ENCODE results near the gene BPNT1. TPM values are rescaled to one million over a fixed set of nuclear protein-coding genes. Genes with fewer than 3 reads are reported as not detected.

BPNT1 gene
- total RNA-seq, 1 experiment from 2014 or later, result 13.6 TPM

GRCh38 chr1:220043646-220044045 is 45.9 kb downstream of the BPNT1 start:
- Histone ChIP-seq H4K8ac (replicated peaks; ENCODE audit: insufficient read length, low read depth, low read length) (no peak overlapping the region), H3K4me1 (ENCODE audit: insufficient read depth, low read length) (no peaks in the 10 kb centered on the region), H2BK15ac (ENCODE audit: low read depth, low read length) (no peak overlapping the region), H3K56ac (ENCODE audit: insufficient read length, low read depth, low read length) (no peak overlapping the region), H2BK5ac (ENCODE audit: insufficient read length, low read length) (no peak overlapping the region), H3K79me1 (ENCODE audit: insufficient read depth, low read depth, low read length, poor library complexity, severe bottlenecking) (peaks cover 3% of the 10 kb centered on the region), H4K5ac (ENCODE audit: insufficient read length, low read depth, low read length) (no peak overlapping the region), H3K18ac (ENCODE audit: insufficient read length, low read depth, low read length) (no peak overlapping the region), H3K9ac (ENCODE audit: extremely low read depth, insufficient read length, low read length) (no peak overlapping the region), H4K20me1 (ENCODE audit: control insufficient read depth, insufficient read depth, insufficient read length) (no peaks in the 10 kb centered on the region), H3K23ac (ENCODE audit: insufficient read length, low read depth, low read length) (no peak overlapping the region), H3K4me2 (ENCODE audit: insufficient read depth, insufficient read length, low read length) (no peak overlapping the region), H3K23me2 (ENCODE audit: insufficient read length, low read depth, low read length, poor library complexity, severe bottlenecking) (no peaks in the 10 kb centered on the region), H3K27me3 (ENCODE audit: insufficient read depth, low read length) (no peaks in the 10 kb centered on the region), H3K4ac (ENCODE audit: low read depth, low read length) (no peak overlapping the region), H3K27ac (ENCODE audit: insufficient read length, low read depth, low read length) (no peak overlapping the region), H2BK120ac (ENCODE audit: low read depth, low read length, poor library complexity, severe bottlenecking) (no peak overlapping the region), H2BK20ac (ENCODE audit: low read depth, low read length, poor library complexity, severe bottlenecking) (no peak overlapping the region), H3K14ac (ENCODE audit: insufficient read depth, low read length) (no peak overlapping the region), H3K79me2 (ENCODE audit: insufficient read depth, low read length) (peaks cover 14% of the 10 kb centered on the region; the same call in 1 of the 2 replicates), H3K9me3 (ENCODE audit: control insufficient read depth, low read depth, low read length) (no peaks in the 10 kb centered on the region), H2BK12ac (ENCODE audit: insufficient read length, low read depth, low read length) (no peak overlapping the region), H4K91ac (ENCODE audit: insufficient read length, low read depth, low read length) (no peak overlapping the region), H2AK5ac (ENCODE audit: insufficient read length, low read length) (no peak overlapping the region), H2AFZ (ENCODE audit: low read length) (no peak overlapping the region), H3T11ph (ENCODE audit: low read length) (no peak overlapping the region)
- H3K4me1 Mint-ChIP-seq, result peaks cover 6 to 11% of the 10 kb centered on the region in 2 experiments; a peak in 3 of 4 replicates
- no peaks in the 10 kb centered on the region for H3K9me3 Mint-ChIP-seq
- peak overlapping the region in 1 of 2 experiments; percentile 31; a peak in 2 of 5 replicates for H3K4me3 Mint-ChIP-seq
- no peak for DNase-seq
- no peaks in the 10 kb centered on the region for H3K27me3 Mint-ChIP-seq (ENCODE audit: low read depth)
- H3K36me3 Mint-ChIP-seq (ENCODE audit: insufficient read depth in 1 of 3, low read depth in 3 of 3), result peaks cover 6 to 26% (median 14%) of the 10 kb centered on the region in 3 experiments; a peak in 6 of 7 replicates
- TF ChIP-seq, protein P1, sequence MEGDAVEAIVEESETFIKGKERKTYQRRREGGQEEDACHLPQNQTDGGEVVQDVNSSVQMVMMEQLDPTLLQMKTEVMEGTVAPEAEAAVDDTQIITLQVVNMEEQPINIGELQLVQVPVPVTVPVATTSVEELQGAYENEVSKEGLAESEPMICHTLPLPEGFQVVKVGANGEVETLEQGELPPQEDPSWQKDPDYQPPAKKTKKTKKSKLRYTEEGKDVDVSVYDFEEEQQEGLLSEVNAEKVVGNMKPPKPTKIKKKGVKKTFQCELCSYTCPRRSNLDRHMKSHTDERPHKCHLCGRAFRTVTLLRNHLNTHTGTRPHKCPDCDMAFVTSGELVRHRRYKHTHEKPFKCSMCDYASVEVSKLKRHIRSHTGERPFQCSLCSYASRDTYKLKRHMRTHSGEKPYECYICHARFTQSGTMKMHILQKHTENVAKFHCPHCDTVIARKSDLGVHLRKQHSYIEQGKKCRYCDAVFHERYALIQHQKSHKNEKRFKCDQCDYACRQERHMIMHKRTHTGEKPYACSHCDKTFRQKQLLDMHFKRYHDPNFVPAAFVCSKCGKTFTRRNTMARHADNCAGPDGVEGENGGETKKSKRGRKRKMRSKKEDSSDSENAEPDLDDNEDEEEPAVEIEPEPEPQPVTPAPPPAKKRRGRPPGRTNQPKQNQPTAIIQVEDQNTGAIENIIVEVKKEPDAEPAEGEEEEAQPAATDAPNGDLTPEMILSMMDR (conservative IDR thresholded peaks at IDR 0.05), result no peak
- no CpG with 5 or more reads among the region's 2 CpGs for WGBS (ENCODE audit: extremely low coverage, insufficient read length, low lambda C conversion rate)
- peak overlapping the region in 2 of 3 experiments; percentile 8 to 17; a peak in 1 of 7 replicates for H3K27ac Mint-ChIP-seq

Data from H9 (cell line).